GM23248 (cell line): ENCODE measurements around the gene ZNF213.

Experiments used
- EZH2 ChIP-seq: fragments of 200-600 bp; sonication (generic); IDR thresholded peaks from 2 replicates; pipeline ENCODE4 v1.6.1; 2018; ENCODE audit warnings: antibody characterized with exemption, mild to moderate bottlenecking; ENCODE audit not compliant: insufficient read depth, poor library complexity, severe bottlenecking
- EZH2phosphoT487 ChIP-seq: fragments of 200-600 bp; sonication (generic); IDR thresholded peaks from 2 replicates; pipeline ENCODE4 v1.6.1; 2018; ENCODE audit warnings: antibody characterized with exemption, moderate library complexity, mild to moderate bottlenecking, low read depth; ENCODE audit not compliant: insufficient read depth

DNA sequence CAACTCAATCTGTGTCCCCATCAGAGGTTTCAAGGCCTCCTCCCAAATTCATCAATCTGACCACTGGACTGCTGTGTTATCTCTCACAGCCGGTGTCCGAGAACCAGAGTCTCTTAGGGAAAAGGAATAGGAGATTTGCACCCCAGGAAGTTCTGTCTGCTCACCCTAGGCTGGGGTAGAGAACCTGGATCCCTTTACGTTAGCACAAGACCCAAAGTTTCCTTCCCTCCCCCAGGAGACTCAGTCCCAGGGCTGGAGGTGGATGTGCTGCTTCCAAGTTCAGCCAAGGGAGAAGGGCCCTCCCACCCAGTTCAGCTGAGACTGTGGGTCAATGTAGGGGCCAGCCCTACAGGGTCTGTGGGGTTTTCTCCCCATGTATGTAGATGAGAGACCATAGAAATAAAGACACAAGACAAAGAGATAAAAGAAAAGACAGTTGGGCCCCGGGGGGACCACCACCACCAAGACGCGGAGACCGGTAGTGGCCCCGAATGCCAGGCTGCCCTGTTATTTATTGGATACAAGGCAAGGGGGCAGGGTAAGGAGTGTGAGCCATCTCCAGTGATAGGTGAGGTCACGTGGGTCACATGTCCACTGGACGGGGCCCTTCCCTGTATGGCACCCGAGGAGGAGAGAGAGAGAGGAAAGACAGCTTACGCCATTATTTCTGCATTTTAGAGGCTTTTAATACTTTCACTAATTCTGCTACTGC lies 30.4 kb downstream of the ZNF213 start:
- TF ChIP-seq EZH2: no peak
- TF ChIP-seq EZH2phosphoT487: no peak
